GM19324 (cell line): ENCODE data around the gene PNMA5.

Experiments
- ATAC-seq: cut with Tn5 transposase; IDR thresholded peaks from one replicate; pipeline ENCODE4 v1.9.1; 2021; ENCODE audit warnings: mild to moderate bottlenecking, moderate library complexity; ENCODE audit not compliant: unreplicated experiment, low FRiP score

The PNMA5 gene

DNA sequence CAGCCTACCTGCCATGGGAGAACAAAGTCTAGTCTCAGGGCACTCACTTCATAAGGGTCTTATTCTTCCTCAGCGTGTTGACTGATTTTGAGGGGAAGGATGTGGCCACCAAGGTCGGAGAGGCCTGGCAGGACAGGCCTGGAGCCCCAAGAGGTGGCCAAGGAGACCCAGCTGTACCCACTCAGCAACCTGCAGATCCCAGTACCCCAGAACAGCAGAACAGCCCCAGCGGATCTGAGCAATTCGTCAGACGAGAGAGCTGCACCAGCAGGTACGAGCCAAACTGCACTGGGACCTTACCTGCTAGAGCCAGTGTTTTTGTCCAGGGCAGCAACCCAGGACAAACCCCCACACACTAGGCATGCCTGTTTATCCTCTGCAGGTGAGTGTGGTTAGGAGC lies 34.3 kb downstream of the PNMA5 start:
- ATAC-seq = no peak

DNA sequence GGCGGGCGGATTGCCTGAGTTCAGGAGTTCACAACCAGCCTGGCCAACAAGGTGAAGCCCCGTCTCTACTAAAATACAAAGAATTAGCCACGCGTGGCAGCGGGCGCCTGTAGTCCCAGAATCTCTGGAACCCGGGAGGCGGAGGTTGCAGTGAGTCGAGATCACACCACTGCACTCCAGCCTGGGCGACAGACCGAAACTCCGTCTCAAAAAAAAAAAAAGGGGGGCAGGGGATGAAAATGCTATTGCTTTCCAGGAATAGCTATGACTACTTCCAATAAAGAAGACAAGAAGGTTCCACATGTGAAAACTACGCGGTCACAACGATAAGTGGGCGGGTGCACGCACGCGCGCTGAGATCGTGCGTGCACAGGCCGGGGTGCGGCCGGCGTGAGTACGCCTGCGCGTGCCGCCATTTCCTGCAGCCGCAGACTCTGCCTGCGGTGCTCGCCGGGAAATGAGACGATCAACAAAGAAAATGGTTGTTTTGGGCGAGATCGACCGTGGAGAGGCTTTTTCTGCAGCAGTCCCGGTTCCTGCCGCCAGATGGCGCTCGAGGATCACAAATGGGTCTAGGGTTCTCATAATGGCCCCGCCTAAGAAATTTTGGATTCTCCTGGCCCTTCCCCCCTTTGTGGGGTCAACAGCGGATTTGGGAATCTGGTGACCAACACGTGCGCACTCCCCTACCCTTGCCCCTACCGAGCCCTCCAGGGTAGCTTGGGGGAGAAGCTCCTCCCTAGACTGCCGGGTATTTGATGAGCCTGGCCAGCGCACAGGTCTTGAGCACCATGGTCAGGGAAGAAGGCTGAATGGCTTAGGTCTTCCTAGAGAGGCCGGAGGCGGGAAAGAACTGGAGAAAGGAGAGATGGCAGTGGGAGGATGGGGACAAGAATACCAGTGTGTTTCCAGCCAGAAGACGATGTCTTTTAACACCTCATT lies 35.1 kb downstream of the PNMA5 start:
- peak; percentile 80 for ATAC-seq

- no peak for ATAC-seq
Measured at GRCh38 chrX:152958047-152958446, 35.9 kb downstream of the PNMA5 start.

DNA sequence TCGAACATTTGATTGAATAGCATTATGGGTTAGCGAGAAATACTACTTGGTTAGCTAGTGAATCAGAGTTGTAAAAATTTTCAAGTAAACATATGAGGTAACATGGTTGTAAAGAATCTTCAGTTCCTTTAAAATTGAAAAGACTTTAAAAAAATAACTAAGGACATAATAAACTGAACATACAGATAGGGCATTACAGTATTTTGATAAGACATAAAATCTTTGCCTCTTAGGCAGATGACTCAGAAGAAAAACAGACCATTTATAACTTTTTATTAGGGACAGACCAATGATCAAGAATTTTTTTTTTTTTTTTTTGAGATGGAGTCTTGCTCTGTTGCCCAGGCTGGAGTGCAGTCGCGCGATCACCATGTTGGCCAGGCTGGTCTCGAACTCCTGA lies 43.1 kb downstream of the PNMA5 start:
- ATAC-seq = no peak

DNA sequence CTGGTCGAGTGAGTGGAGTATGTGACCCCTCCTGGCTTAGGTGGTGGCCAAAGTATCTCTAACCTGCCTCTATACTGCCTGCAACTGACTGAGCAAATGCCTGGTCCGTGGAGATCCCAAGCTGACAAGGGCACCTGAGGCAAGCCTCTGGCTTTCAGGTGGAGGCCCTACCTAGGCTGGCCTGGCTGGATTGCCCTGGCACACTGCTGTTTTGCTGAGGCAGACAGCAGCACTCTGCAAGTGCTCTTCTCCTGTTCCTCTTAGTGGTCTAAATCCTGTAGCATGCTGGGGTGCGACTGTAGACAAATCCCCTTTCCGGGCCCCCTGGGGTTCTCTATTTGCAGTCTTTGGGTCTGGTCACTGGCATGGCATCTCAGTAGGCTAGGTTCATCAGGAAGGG lies 44.8 kb downstream of the PNMA5 start:
- ATAC-seq = no peak

DNA sequence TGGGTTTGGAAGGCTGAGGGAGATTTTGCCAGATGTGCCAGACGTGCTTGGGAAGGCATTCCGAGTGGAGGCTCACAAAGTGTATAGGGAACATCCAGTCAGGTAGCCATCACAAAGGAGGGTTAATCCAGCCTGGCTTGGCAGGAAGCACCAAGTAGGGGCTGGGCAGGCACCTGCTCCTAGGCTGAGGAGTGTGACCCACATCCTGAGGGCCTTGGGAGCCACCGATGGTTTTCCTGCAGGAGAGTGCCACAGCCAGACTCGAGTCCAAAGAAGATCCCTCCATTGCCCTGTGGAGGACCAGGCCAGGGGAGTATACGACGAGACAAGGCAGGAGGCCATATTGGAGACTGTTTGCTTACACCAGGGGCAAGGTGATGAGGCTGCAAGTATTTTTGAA lies 47.2 kb downstream of the PNMA5 start:
- no peak for ATAC-seq

- ATAC-seq = no peak
Measured at GRCh38 chrX:152945021-152945979, 48.6 kb downstream of the PNMA5 start.

GRCh38 chrX:152943826-152944225 lies 50.1 kb downstream of the PNMA5 start:
- no peak for ATAC-seq

DNA sequence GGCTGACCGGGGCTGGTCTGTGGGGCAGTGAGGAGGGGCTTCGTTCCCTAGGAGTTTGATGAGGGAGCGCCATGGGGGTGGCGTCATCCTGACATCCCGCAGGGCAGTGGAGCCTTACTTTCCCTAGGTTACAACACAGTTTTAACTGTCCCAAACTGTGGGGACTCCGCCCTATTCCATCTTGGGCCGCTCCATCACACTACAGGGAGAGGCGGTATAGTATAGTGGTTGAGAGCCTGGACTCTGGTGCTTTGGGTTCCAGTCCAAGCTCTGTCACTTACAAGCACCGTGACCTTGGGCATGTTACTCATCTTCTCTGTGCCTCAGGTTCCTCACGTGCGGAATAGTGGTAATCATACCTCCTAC lies 51.9 kb downstream of the PNMA5 start:
- no peak for ATAC-seq

- peak; percentile 90 for ATAC-seq
Measured at GRCh38 chrX:152941328-152942076, 52.4 kb downstream of the PNMA5 start.
